GM13976 (cell line): ENCODE results near the gene TMEM238.

Source experiments
- DNase-seq: peaks from one replicate; pipeline ENCODE4 v3.0.0; 2012; ENCODE audit warnings: low spot score
- in situ Hi-C: fragments of 300-500 bp; cut with MboI; formaldehyde crosslinking; loops from one replicate; pipeline ENCODE4 v1.12.0; 2022; ENCODE audit warnings: low sequenced_read_pairs, mixed read lengths, inconsistent platforms; ENCODE audit not compliant: unreplicated experiment
- TF ChIP-seq, protein P1 (sequence below): IDR thresholded peaks from 2 replicates; pipeline ENCODE4 v1.5.1; 2012; ENCODE audit warnings: borderline replicate concordance, mild to moderate bottlenecking; ENCODE audit not compliant: insufficient read depth; ENCODE audit errors: extremely low read depth, missing control alignments, control extremely low read depth

The TMEM238 gene

DNA sequence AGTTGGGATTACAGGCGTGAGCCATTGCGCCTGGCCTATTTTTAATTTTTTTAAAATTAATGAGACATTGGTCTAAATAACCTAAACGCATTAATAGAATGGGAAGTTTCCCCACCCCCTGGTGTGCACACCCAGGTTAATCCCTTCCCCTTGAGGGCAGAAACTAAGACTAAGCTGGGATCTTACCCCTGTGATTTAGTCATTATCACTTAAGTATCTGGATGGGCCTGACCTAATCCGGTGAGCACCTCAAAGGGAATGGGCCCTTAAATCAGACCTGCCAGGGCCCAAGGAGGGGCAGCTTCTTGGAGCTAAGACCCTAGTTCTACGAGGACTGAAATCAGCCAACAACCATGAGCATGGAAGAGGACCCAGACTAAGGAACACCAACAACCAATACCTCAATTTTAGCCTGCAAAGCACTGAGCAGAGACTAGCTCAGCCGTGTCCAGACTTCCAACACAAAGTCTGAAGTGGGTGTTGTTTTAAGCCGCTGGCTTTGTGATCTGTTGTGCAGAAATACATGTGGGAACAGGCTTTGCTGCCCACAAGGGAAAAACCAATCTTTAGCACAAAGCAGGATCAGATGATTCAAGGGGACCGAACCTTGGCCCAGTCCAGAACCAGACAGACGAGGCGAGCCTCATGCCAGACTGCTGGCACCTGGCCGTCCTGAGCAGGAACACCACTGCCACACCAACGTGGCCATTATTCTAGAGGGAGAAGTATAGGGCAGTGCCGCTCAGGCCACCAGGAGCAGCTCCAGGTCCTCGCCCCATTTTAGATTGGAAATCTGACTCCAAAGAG lies 16.4 kb upstream of the TMEM238 start:
- no peak for DNase-seq
- TF ChIP-seq, protein P1, sequence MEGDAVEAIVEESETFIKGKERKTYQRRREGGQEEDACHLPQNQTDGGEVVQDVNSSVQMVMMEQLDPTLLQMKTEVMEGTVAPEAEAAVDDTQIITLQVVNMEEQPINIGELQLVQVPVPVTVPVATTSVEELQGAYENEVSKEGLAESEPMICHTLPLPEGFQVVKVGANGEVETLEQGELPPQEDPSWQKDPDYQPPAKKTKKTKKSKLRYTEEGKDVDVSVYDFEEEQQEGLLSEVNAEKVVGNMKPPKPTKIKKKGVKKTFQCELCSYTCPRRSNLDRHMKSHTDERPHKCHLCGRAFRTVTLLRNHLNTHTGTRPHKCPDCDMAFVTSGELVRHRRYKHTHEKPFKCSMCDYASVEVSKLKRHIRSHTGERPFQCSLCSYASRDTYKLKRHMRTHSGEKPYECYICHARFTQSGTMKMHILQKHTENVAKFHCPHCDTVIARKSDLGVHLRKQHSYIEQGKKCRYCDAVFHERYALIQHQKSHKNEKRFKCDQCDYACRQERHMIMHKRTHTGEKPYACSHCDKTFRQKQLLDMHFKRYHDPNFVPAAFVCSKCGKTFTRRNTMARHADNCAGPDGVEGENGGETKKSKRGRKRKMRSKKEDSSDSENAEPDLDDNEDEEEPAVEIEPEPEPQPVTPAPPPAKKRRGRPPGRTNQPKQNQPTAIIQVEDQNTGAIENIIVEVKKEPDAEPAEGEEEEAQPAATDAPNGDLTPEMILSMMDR: no peak
- in situ Hi-C loops: no loop called here

DNA sequence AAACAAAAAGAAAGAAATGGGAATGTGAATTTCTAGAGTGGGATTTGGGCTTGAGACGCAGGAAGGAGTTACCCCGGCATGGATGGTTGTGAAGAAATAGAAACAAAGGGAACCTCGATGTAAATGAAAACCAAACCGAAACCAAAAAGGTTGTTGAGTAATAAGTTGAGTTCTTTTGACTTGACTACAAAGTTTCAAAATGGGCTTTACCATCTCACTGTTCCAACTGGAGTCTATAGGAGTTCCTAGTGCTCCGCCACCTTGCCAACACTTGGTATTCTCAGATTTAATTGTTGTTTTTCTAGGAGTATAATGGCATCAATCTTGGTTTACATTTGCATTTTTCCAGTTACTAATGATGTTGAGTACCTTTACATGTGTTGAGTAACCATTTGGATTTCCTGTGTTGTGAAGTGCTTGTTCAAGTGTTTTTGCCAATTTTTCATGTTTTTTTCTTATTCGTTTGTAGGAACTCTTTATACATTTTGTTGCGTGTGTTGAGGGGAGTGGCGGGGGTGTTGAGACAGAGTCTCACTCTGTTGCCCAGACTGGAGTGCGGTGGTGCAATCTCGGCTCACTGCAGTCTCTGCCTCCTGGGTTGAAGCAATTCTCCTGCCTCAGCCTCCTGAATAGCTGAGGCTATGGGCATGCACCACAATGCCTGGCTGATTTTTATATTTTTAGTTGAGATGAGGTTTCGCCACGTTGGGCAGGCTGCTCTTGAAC lies 14.3 kb upstream of the TMEM238 start:
- peak; percentile 66 for DNase-seq
- in situ Hi-C loops: no loop called here

DNA sequence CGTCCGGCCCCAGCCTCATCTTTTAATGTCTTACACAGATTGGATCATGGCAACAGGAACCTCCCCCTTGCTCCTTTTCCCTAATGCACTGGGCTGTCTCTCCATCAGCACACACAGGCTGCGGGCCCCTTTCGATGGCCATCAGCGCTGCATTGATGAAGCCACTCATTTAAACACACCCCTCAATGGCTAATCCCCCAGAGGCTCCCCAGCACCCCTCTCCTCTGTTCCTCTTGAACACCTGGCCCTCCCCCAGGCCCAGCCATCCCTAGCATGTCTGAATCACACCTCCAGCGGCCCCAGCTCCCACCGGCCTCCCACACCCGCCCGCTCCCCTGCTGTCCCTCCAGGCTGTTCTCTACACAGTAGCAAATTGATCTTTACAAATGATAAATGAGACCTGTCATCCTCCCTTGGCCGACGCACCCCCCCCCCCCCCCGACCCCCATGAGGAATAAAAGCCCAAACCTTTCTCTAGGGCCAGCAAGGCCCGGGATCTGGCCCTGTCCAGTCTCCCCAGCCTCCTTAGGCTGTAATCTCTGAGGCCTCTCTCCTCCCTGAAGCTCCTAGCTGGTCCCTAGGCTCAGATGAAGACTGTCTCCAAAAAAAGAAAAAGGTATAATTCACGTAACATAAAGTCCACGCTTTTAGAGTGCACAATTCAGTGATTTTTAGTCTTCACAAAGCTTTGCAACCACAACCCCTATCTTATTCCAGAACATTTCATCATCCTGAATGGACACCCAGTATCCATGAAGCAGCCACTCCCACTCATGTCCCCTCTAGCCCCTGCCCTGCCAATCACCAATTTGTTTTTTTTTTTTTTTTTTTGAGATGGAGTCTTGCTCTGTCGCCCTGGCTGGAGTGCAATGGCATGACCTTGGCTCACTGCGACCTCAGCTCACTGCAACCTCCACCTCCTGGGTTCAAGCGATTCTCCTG lies 9.0 kb upstream of the TMEM238 start:
- DNase-seq: no peak
- in situ Hi-C loops: no loop called here
- TF ChIP-seq, protein P1: no peak

More for the DNA sequence above, 14.3 kb upstream of the TMEM238 start:
- TF ChIP-seq, protein P1: no peak

DNA sequence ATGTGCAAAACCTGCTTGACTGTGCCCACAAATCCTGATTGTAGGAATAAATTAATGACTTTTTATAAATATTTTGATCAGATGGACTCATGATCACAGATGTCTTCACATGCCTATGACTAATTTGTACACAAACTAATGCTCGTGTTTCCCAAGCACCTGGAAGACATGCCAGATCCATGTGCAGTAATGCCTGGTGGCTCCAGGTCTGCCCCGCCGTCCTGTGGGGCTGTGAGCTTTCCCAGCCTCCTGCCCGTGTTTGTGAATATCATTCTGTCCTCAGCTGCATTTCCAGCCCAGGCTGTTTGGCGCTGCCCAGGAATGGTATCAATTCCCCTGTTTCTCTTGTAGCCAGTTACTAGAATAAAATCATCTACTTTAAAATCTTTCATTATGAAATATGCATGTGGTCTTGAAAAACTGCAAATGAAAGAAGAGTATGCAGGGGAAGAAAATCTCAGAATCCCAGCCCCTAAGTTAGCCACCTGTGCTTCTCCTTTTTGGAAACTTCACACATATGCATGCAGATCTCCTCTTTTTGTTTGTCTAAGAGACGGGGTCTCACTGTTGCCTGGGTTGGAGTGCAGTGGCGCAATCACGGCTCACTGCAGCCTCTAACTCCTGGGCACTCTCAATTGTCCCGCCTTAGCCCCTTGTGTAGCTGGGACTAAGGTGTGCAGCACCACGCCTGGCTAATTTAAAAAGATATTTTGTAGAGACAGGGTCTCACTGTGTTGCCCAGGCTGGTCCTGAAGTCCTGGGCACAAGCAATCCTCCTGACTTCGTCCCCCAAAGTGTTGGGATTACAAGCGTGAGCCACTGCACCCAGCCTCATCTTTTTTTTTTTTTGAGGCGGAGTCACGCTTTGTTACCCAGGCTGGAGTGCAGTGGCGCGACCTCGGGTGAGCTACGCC lies 7.9 kb upstream of the TMEM238 start:
- in situ Hi-C loops: no loop called here
- DNase-seq: no peak

DNA sequence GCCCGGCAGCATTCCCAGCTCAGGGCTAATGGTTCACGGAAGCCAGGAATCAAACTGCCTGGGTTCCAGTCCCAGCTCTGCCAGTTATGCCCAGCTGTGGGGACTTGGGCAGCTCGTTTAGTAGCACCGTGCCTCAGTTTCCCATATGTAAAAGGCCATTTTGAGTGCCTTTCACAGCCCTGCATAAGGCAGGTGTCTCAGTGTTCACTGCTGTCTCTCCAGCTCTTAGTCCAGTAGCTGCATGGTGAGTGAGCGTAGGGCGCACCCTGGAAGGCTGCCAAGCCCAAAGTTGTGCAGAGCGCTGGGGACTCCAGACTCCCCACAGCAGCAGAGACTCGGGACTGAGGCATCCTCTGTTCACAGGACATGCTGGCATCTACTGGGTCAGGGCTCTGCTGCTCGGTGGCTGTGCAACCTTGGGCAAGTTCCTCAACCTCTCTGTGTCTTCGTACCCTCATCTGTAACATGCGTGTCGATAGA lies 7.1 kb upstream of the TMEM238 start:
- in situ Hi-C loops: no loop called here

More for the DNA sequence above, 7.9 kb upstream of the TMEM238 start:
- TF ChIP-seq, protein P1: no peak

More for the DNA sequence above, 7.1 kb upstream of the TMEM238 start:
- no peak for DNase-seq
- TF ChIP-seq, protein P1: no peak
